ENCODE data around the gene AR. TPM values are rescaled to one million over a fixed set of nuclear protein-coding genes. Genes with fewer than 3 reads are reported as not detected.

The AR gene
- total and polyA plus RNA-seq, 4 donors = 0.43 to 5.3 (median 2.8) TPM

DNA sequence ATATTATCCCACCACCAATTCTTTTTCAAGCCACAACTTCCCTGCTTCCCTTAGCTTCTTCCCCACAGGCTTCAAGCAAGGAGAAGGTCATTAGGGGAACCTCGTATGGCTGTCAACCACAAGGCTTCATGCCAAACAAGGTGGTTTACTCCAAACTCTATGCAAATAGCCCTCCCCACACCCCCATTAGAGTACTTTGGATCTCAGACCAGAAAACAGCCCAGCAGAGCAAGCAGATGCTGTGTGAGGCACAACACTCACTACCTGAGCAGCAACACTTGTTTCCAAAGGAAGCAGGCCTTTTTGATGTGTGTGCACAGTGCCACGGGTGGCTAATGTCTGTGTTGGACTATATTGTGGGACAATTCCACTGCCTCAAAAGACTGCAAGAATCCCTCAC lies 189.0 kb downstream of the AR start:
- H3K27me3 ChIP-seq (ENCODE audit: control insufficient read depth in 3 of 3, insufficient read depth in 3 of 3, low read length in 2 of 3) = no peaks in the 10 kb centered on the region
- ATAC-seq (ENCODE audit: insufficient read depth, low FRiP score) = no peak
- TF ChIP-seq CTCF (IDR thresholded peaks at IDR 0.05; ENCODE audit: control extremely low read depth, extremely low read depth) = no peak
- H3K9me3 ChIP-seq (ENCODE audit: control insufficient read depth in 4 of 4, insufficient read depth in 3 of 4, low read length in 3 of 4) = no peaks in the 10 kb centered on the region
- no peak overlapping the region for H3K27ac ChIP-seq (ENCODE audit: low read depth in 1 of 2, low read length in 1 of 2)
- no peaks in the 10 kb centered on the region for H3K36me3 ChIP-seq (ENCODE audit: control insufficient read depth in 4 of 4, insufficient read depth in 4 of 4, low read length in 4 of 4)
- WGBS, 2 donors = 51 to 58% methylated on average over 2 of the region's 2 CpGs
- peaks cover 0 to 4% (median 0%) of the 10 kb centered on the region in 5 donors for H3K4me1 ChIP-seq (ENCODE audit: control insufficient read depth in 5 of 5, insufficient read depth in 5 of 5, low read length in 5 of 5)
- H3K4me3 ChIP-seq = no peak overlapping the region
- H3K9ac ChIP-seq (ENCODE audit: insufficient read depth in 1 of 2, low read length in 2 of 2) = no peak overlapping the region
- no peak for DNase-seq

DNA sequence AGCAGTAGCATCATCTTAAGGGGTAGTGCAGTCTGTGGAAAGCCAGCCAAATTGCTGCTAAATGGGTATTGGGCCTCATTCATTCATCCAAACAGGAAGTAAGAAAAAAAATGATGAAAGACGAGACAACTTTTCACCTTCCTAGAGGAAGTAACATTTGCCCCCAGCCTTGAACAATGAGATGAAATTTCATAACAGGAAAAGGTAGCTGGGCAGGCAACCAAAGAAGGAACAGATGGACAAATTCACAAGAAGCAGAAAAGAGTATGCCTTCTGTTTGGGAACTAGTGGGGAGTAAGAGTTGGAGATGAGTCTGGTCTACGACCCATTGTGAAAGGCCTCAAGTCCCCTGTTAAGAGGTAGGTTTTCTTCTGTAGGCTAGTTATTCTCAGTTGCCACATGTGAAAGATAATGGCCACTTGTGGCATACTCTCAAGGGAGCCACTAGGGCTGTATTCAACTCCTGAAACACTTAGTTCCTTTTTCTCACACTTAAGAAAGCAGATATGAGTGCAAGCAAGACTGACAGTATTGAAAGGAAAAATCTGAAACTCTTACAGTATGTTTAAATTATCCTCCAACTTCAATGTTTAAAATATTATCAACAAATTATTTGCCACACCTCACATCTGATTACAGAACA lies 190.4 kb downstream of the AR start:
- no peak overlapping the region for H3K9ac ChIP-seq (ENCODE audit: insufficient read depth in 1 of 2, low read length in 2 of 2)
- H3K36me3 ChIP-seq (ENCODE audit: control insufficient read depth in 4 of 4, insufficient read depth in 4 of 4, low read length in 4 of 4) = no peaks in the 10 kb centered on the region
- H3K9me3 ChIP-seq (ENCODE audit: control insufficient read depth in 4 of 4, insufficient read depth in 3 of 4, low read length in 3 of 4) = no peaks in the 10 kb centered on the region
- no peak overlapping the region for H3K4me3 ChIP-seq
- no peak for DNase-seq
- WGBS, 2 donors = 33 to 42% methylated on average over 2 of the region's 2 CpGs
- peak; percentile 47 for ATAC-seq (ENCODE audit: insufficient read depth, low FRiP score)
- H3K27me3 ChIP-seq (ENCODE audit: control insufficient read depth in 3 of 3, insufficient read depth in 3 of 3, low read length in 2 of 3) = no peaks in the 10 kb centered on the region
- peaks cover 0 to 4% (median 0%) of the 10 kb centered on the region in 5 donors for H3K4me1 ChIP-seq (ENCODE audit: control insufficient read depth in 5 of 5, insufficient read depth in 5 of 5, low read length in 5 of 5)
- no peak for TF ChIP-seq CTCF (IDR thresholded peaks at IDR 0.05; ENCODE audit: control extremely low read depth, extremely low read depth)
- H3K27ac ChIP-seq (ENCODE audit: low read depth in 1 of 2, low read length in 1 of 2) = no peak overlapping the region

DNA sequence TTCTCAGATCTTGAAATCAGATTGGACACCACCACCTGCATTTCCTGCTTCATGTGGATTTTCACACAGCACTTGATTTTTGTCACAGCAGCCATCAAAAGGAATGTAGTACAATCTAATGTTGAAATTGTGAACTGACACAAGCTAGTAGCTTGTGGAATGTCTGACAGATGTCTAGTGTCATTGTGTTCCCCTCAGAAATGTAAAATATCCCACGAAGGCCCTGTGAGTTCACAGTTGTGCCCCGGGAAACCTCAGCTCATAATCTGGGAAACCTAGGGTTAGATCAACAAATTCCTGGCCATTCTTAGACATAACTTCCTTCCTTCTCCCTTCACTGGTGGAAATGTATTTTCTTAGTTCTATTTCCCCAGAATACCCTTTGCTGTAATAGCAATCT lies 205.7 kb downstream of the AR start:
- H3K9me3 ChIP-seq (ENCODE audit: control insufficient read depth in 4 of 4, insufficient read depth in 3 of 4, low read length in 3 of 4) = peaks cover 0 to 3% (median 0%) of the 10 kb centered on the region in 4 donors
- WGBS, 2 donors = 43 to 65% methylated on average over 2 of the region's 2 CpGs
- H3K9ac ChIP-seq (ENCODE audit: insufficient read depth in 1 of 2, low read length in 2 of 2) = no peak overlapping the region
- H3K27me3 ChIP-seq (ENCODE audit: control insufficient read depth in 3 of 3, insufficient read depth in 3 of 3, low read length in 2 of 3) = no peaks in the 10 kb centered on the region
- no peak overlapping the region for H3K27ac ChIP-seq (ENCODE audit: low read depth in 1 of 2, low read length in 1 of 2)
- no peak for TF ChIP-seq CTCF (IDR thresholded peaks at IDR 0.05; ENCODE audit: control extremely low read depth, extremely low read depth)
- H3K4me3 ChIP-seq = no peak overlapping the region
- ATAC-seq (ENCODE audit: insufficient read depth, low FRiP score) = no peak
- no peaks in the 10 kb centered on the region for H3K4me1 ChIP-seq (ENCODE audit: control insufficient read depth in 5 of 5, insufficient read depth in 5 of 5, low read length in 5 of 5)
- no peak for DNase-seq
- no peaks in the 10 kb centered on the region for H3K36me3 ChIP-seq (ENCODE audit: control insufficient read depth in 4 of 4, insufficient read depth in 4 of 4, low read length in 4 of 4)

DNA sequence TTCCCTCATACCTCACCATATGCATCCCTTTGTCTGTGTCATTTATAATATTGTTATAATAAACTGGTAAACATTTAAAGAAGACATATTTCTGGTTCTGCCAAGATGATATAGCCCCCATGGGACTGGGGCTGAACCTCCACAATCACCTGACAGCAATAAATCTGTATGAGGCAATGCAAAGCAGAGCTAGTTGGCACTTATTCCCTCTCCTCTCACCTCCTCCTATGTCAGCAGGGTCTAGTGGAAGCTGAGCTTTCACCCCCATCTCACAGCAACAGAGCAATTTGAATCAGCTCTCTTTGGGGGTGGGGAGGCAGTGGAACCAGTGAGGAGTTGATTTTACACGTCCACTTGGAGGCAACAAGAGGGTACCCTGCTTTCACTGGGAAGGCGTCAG lies 206.9 kb downstream of the AR start:
- 52 to 92% methylated on average over 2 of the region's 2 CpGs for WGBS, 2 donors
- no peak for TF ChIP-seq CTCF (IDR thresholded peaks at IDR 0.05; ENCODE audit: control extremely low read depth, extremely low read depth)

More for the DNA sequence above, 206.9 kb downstream of the AR start:
- Histone ChIP-seq H3K4me3 (no peak overlapping the region), H3K4me1 (ENCODE audit: control insufficient read depth in 5 of 5, insufficient read depth in 5 of 5, low read length in 5 of 5) (no peaks in the 10 kb centered on the region), H3K27me3 (ENCODE audit: control insufficient read depth in 3 of 3, insufficient read depth in 3 of 3, low read length in 2 of 3) (no peaks in the 10 kb centered on the region), H3K9me3 (ENCODE audit: control insufficient read depth in 4 of 4, insufficient read depth in 3 of 4, low read length in 3 of 4) (peaks cover 0 to 3% (median 0%) of the 10 kb centered on the region in 4 donors), H3K9ac (ENCODE audit: insufficient read depth in 1 of 2, low read length in 2 of 2) (no peak overlapping the region), H3K36me3 (ENCODE audit: control insufficient read depth in 4 of 4, insufficient read depth in 4 of 4, low read length in 4 of 4) (no peaks in the 10 kb centered on the region), H3K27ac (ENCODE audit: low read depth in 1 of 2, low read length in 1 of 2) (no peak overlapping the region)
- DNase-seq (no peak), ATAC-seq (ENCODE audit: insufficient read depth, low FRiP score) (no peak)

Measured in lung (tissue), 12 donors.